HEK293T (cell line): ENCODE data around the gene TRIM8.

Experiments
- ELF4 ChIP-seq: fragments of 450-650 bp; IDR thresholded peaks from 2 replicates; pipeline ENCODE4 v1.6.1; 2017; ENCODE audit warnings: antibody characterized with exemption
- FOXA1 ChIP-seq: fragments of 450-650 bp; IDR thresholded peaks from 2 replicates; pipeline ENCODE4 v1.6.1; 2016; ENCODE audit warnings: mild to moderate bottlenecking
- SP1 ChIP-seq: fragments of 450-650 bp; IDR thresholded peaks from 2 replicates; pipeline ENCODE4 v1.6.1; 2017
- SUZ12 ChIP-seq: fragments of 450-650 bp; IDR thresholded peaks from 2 replicates; pipeline ENCODE4 v1.6.1; 2016; ENCODE audit warnings: mild to moderate bottlenecking

GRCh38 chr10:102653060-102653459 lies 8.8 kb downstream of the TRIM8 start:
- TF ChIP-seq ELF4 (no peak), FOXA1 (no peak), SP1 (no peak), SUZ12 (no peak)
